Liver (tissue), 9 donors: Measurements from ENCODE around the gene ADGRA3. TPM values are rescaled to one million over a fixed set of nuclear protein-coding genes. Genes with fewer than 3 reads are reported as not detected.

Source experiments
- DNase-seq: peaks from one replicate; pipeline ENCODE4 v3.0.0-alpha.2; 2017; ENCODE audit warnings: low spot score
- H3K27ac ChIP-seq, 2 donors: one replicate each; pipeline ENCODE4 v1.7.0; 2013; ENCODE audit warnings: inconsistent platforms in 2 of 2, low read length in 2 of 2, control low read depth in 1 of 2, low read depth in 1 of 2, mild to moderate bottlenecking in 1 of 2
- H3K27me3 ChIP-seq, 4 donors: one replicate each; pipeline versions ENCODE4 v1.6.1 to v1.7.0; 2013; ENCODE audit warnings: low read length in 3 of 4, inconsistent platforms in 1 of 4, mild to moderate bottlenecking in 1 of 4, moderate library complexity in 1 of 4; ENCODE audit not compliant: control insufficient read depth in 4 of 4, insufficient read depth in 4 of 4
- H3K36me3 ChIP-seq, 4 donors: one replicate each; pipeline versions ENCODE4 v1.6.1 to v1.7.0; 2013; ENCODE audit warnings: low read length in 3 of 4, mild to moderate bottlenecking in 3 of 4, low read depth in 1 of 4, moderate library complexity in 1 of 4; ENCODE audit not compliant: control insufficient read depth in 4 of 4, insufficient read depth in 3 of 4
- H3K4me1 ChIP-seq, 4 donors: one replicate each; pipeline versions ENCODE4 v1.6.1 to v1.7.0; 2013; ENCODE audit warnings: low read length in 3 of 4, mild to moderate bottlenecking in 3 of 4, moderate library complexity in 1 of 4; ENCODE audit not compliant: control insufficient read depth in 4 of 4, insufficient read depth in 4 of 4
- H3K4me3 ChIP-seq, 3 donors: one replicate each; pipeline versions ENCODE4 v1.6.1 to v1.7.0; 2013; ENCODE audit warnings: low read length in 3 of 3, control low read depth in 1 of 3, low read depth in 1 of 3, mild to moderate bottlenecking in 1 of 3
- H3K9ac ChIP-seq, 2 donors: one replicate each; pipeline ENCODE4 v1.7.0; 2013; ENCODE audit warnings: low read length in 2 of 2, mild to moderate bottlenecking in 2 of 2, moderate library complexity in 2 of 2, control low read depth in 1 of 2, low read depth in 1 of 2
- H3K9me3 ChIP-seq, 4 donors: one replicate each; pipeline versions ENCODE4 v1.6.1 to v1.7.0; 2013; ENCODE audit warnings: low read length in 3 of 4; ENCODE audit not compliant: control insufficient read depth in 4 of 4
- ATF3 ChIP-seq: IDR thresholded peaks from 2 replicates; pipeline ENCODE4 v1.6.1; 2016; ENCODE audit warnings: antibody characterized with exemption
- CTCF ChIP-seq: fragments of 150-350 bp; IDR thresholded peaks from 2 replicates; pipeline ENCODE4 v1.5.1; 2017; ENCODE audit warnings: improper control_type of control experiment, low read depth, low read length; ENCODE audit not compliant: missing input control
- EGR1 ChIP-seq, 2 donors: IDR thresholded peaks; 2 replicates each; pipeline ENCODE4 v1.6.1; 2016 to 2018; ENCODE audit warnings: antibody characterized with exemption in 2 of 2, low read depth in 2 of 2
- FOXA1 ChIP-seq: IDR thresholded peaks from 2 replicates; pipeline ENCODE4 v1.6.1; 2016; ENCODE audit warnings: antibody characterized with exemption
- FOXA2 ChIP-seq: IDR thresholded peaks from 2 replicates; pipeline ENCODE4 v1.6.1; 2016; ENCODE audit warnings: antibody characterized with exemption
- GABPA ChIP-seq, 2 donors: IDR thresholded peaks in 1 of 2; conservative IDR thresholded peaks in 1 of 2; 2 replicates each; pipeline ENCODE4 v1.6.1; 2016; ENCODE audit warnings: antibody characterized with exemption in 2 of 2, mild to moderate bottlenecking in 1 of 2, moderate library complexity in 1 of 2
- HNF4A ChIP-seq, 2 donors: conservative IDR thresholded peaks; 2 replicates each; pipeline ENCODE4 v1.6.1; 2016; ENCODE audit warnings: antibody characterized with exemption in 2 of 2, mild to moderate bottlenecking in 2 of 2
- HNF4G ChIP-seq: IDR thresholded peaks from 2 replicates; pipeline ENCODE4 v1.6.1; 2016; ENCODE audit warnings: antibody characterized with exemption
- JUND ChIP-seq, 2 donors: IDR thresholded peaks; 2 replicates each; pipeline ENCODE4 v1.6.1; 2016; ENCODE audit warnings: antibody characterized with exemption in 2 of 2
- MAX ChIP-seq: IDR thresholded peaks from 2 replicates; pipeline ENCODE4 v1.6.1; 2016; ENCODE audit warnings: antibody characterized with exemption
- NR2F2 ChIP-seq: IDR thresholded peaks from 2 replicates; pipeline ENCODE4 v1.6.1; 2016; ENCODE audit warnings: antibody characterized with exemption
- RAD21 ChIP-seq, 2 donors: IDR thresholded peaks; 2 replicates each; pipeline ENCODE4 v1.6.1; 2016; ENCODE audit warnings: antibody characterized with exemption in 2 of 2, mild to moderate bottlenecking in 2 of 2
- REST ChIP-seq: IDR thresholded peaks from 2 replicates; pipeline ENCODE4 v1.6.1; 2016; ENCODE audit warnings: antibody characterized with exemption, mild to moderate bottlenecking
- RXRA ChIP-seq, 2 donors: IDR thresholded peaks; 2 replicates each; pipeline ENCODE4 v1.6.1; 2017 to 2018; ENCODE audit warnings: antibody characterized with exemption in 2 of 2, mild to moderate bottlenecking in 1 of 2
- SP1 ChIP-seq: IDR thresholded peaks from 2 replicates; pipeline ENCODE4 v1.6.1; 2018; ENCODE audit warnings: antibody characterized with exemption, mild to moderate bottlenecking
- TAF1 ChIP-seq: conservative IDR thresholded peaks from 2 replicates; pipeline ENCODE4 v1.6.1; 2016; ENCODE audit warnings: antibody characterized with exemption, mild to moderate bottlenecking
- YY1 ChIP-seq: IDR thresholded peaks from 2 replicates; pipeline ENCODE4 v1.6.1; 2016; ENCODE audit warnings: antibody characterized with exemption, mild to moderate bottlenecking
- ZBTB33 ChIP-seq: IDR thresholded peaks from 2 replicates; pipeline ENCODE4 v1.6.1; 2016; ENCODE audit warnings: antibody characterized with exemption
- WGBS: extraction: QIAGEN DNeasy Blood & Tissue Kit; methylation state at CpG from one replicate; pipeline ENCODE4 v1.1.7; 2013; 5-methylcytosine and 5-hydroxymethylcytosine counted together
- polyA plus RNA-seq, 2 donors: library from polyadenylated mRNA; stranded (reverse) in 1 of 2; unstranded in 1 of 2; fragments of 200-250 nt in 1 of 2; fragments of >200 nt in 1 of 2; fragmentation: Nextera tagmentation in 1 of 2; extraction: Ambion mirVana in 1 of 2; gene quantifications; one replicate each; pipeline versions ENCODE4 v1.2.1 to v1.2.3, GENCODE V29; 2013 to 2015
- total RNA-seq, 2 donors: library from RNA; depleted of rRNA; stranded (reverse); fragments of >200 nt; gene quantifications; one replicate each; pipeline ENCODE4 v1.2.3, GENCODE V29; 2014
- donor health status: healthy.
- donor health status: healthy.
- donor health status: healthy.
- donor health status: healthy.
- donor health status: healthy.

The ADGRA3 gene
- total and polyA plus RNA-seq, 4 donors: 15.2 to 239 (median 32.6) TPM

GRCh38 chr4:22496165-22496813, 19.6 kb downstream of the ADGRA3 start (continued):
- no peak for TF ChIP-seq GABPA (IDR thresholded peaks at IDR 0.05 in 1 of 2, conservative IDR thresholded peaks at IDR 0.05 in 1 of 2)
- no peak for TF ChIP-seq FOXA2
- TF ChIP-seq EGR1 (IDR thresholded peaks at IDR 0.05; ENCODE audit: low read depth in 2 of 2): no peak
- no peak for TF ChIP-seq YY1
- no peak for TF ChIP-seq HNF4A (conservative IDR thresholded peaks at IDR 0.05)

- no peak for TF ChIP-seq YY1
- no peak for TF ChIP-seq MAX
- WGBS: 88% methylated on average over 5 of the region's 5 CpGs
- Histone ChIP-seq H3K9me3 (no peaks in the 10 kb centered on the region), H3K27me3 (no peaks in the 10 kb centered on the region), H3K9ac (no peak overlapping the region), H3K4me1 (peaks cover 0 to 11% (median 0%) of the 10 kb centered on the region in 4 donors), H3K36me3 (no peaks in the 10 kb centered on the region), H3K27ac (no peak overlapping the region), H3K4me3 (no peak overlapping the region)
- DNase-seq: no peak
Observed at GRCh38 chr4:22493523-22493922, 22.3 kb downstream of the ADGRA3 start.

- no peaks in the 10 kb centered on the region for H3K9me3 ChIP-seq
- no peak for TF ChIP-seq SP1
- no peak for TF ChIP-seq HNF4G
- TF ChIP-seq JUND (IDR thresholded peaks at IDR 0.05): no peak
- TF ChIP-seq NR2F2: no peak
- TF ChIP-seq REST: no peak
- no peak for TF ChIP-seq CTCF
- TF ChIP-seq ATF3: no peak
- TF ChIP-seq YY1: no peak
- TF ChIP-seq ZBTB33: no peak
- TF ChIP-seq FOXA1: no peak
- no peak for TF ChIP-seq TAF1
- no peak for TF ChIP-seq FOXA2
- no peak for TF ChIP-seq GABPA (IDR thresholded peaks at IDR 0.05 in 1 of 2, conservative IDR thresholded peaks at IDR 0.05 in 1 of 2)
- TF ChIP-seq EGR1 (IDR thresholded peaks at IDR 0.05; ENCODE audit: low read depth in 2 of 2): no peak
- no peak for TF ChIP-seq HNF4A (conservative IDR thresholded peaks at IDR 0.05)
- TF ChIP-seq RAD21 (IDR thresholded peaks at IDR 0.05): no peak
- TF ChIP-seq RXRA (IDR thresholded peaks at IDR 0.05): no peak
- no peak overlapping the region for H3K4me3 ChIP-seq
- H3K4me1 ChIP-seq: peaks cover 0 to 13% (median 0%) of the 10 kb centered on the region in 4 donors
- no peaks in the 10 kb centered on the region for H3K27me3 ChIP-seq
- 95% methylated on average over 2 of the region's 2 CpGs for WGBS
- H3K9ac ChIP-seq: no peak overlapping the region
- no peak overlapping the region for H3K27ac ChIP-seq
- no peak for DNase-seq
- no peaks in the 10 kb centered on the region for H3K36me3 ChIP-seq
Observed at GRCh38 chr4:22492987-22493386, 22.9 kb downstream of the ADGRA3 start.
